Smooth muscle cell (in vitro differentiated cells): ENCODE results near the gene VPS35L. TPM values are rescaled to one million over a fixed set of nuclear protein-coding genes. Genes with fewer than 3 reads are reported as not detected.

Experiments used
- DNase-seq: peaks from one replicate; lab custom pipeline; 2025; ENCODE audit not compliant: unreplicated experiment; lab: John Stamatoyannopoulos, UW
- H2AFZ ChIP-seq: fragments of 200-600 bp; sonication (generic); 2 replicates; pipeline ENCODE4 v1.6.0; 2016; ENCODE audit warnings: antibody characterized with exemption, low read depth, mild to moderate bottlenecking
- H3F3A ChIP-seq: fragments of 200-600 bp; sonication (generic); 2 replicates; pipeline ENCODE4 v1.6.0; 2017; ENCODE audit warnings: antibody characterized with exemption, low read depth
- H3K27ac ChIP-seq: fragments of 200-600 bp; sonication (generic); 2 replicates; pipeline ENCODE4 v1.5.1; 2016; ENCODE audit warnings: low read depth, mild to moderate bottlenecking
- H3K27me3 ChIP-seq: fragments of 200-600 bp; sonication (generic); 2 replicates; pipeline ENCODE4 v1.6.1; 2016; ENCODE audit warnings: low read depth, mild to moderate bottlenecking
- H3K36me3 ChIP-seq: fragments of 200-600 bp; sonication (generic); 2 replicates; pipeline ENCODE4 v1.5.1; 2016; ENCODE audit warnings: low read depth
- H3K4me1 ChIP-seq: fragments of 200-600 bp; sonication (generic); 2 replicates; pipeline ENCODE4 v1.5.1; 2016; ENCODE audit warnings: low read depth
- H3K4me2 ChIP-seq: fragments of 200-600 bp; sonication (generic); 2 replicates; pipeline ENCODE4 v1.6.0; 2016; ENCODE audit warnings: mild to moderate bottlenecking
- H3K4me3 ChIP-seq: fragments of 200-600 bp; sonication (generic); 2 replicates; pipeline ENCODE4 v1.5.1; 2016; ENCODE audit warnings: mild to moderate bottlenecking
- H3K79me2 ChIP-seq: fragments of 200-600 bp; sonication (generic); 2 replicates; pipeline ENCODE4 v1.6.0; 2016; ENCODE audit warnings: low read depth, mild to moderate bottlenecking
- H3K9ac ChIP-seq: fragments of 200-600 bp; sonication (generic); 2 replicates; pipeline ENCODE4 v1.6.0; 2016; ENCODE audit warnings: low read depth
- H3K9me3 ChIP-seq: fragments of 200-600 bp; sonication (generic); replicated peaks from 2 replicates; pipeline ENCODE4 v1.5.1; 2016; ENCODE audit warnings: low read depth
- H4K20me1 ChIP-seq: fragments of 200-600 bp; sonication (generic); 2 replicates; pipeline ENCODE4 v1.6.0; 2016; ENCODE audit warnings: low read depth
- CTCF ChIP-seq: fragments of 200-600 bp; sonication (generic); IDR thresholded peaks from 2 replicates; pipeline ENCODE4 v1.5.1; 2017; ENCODE audit warnings: borderline replicate concordance, mild to moderate bottlenecking, antibody characterized with exemption; ENCODE audit not compliant: insufficient read depth, poor library complexity, severe bottlenecking
- WGBS: methylation state at CpG from one replicate; pipeline ENCODE4 v1.1.7; 2016; ENCODE audit warnings: low lambda C conversion rate; 5-methylcytosine and 5-hydroxymethylcytosine counted together
- polyA plus RNA-seq: library from polyadenylated mRNA; unstranded; fragments of >200 nt; fragmentation: Nextera tagmentation; extraction: Ambion mirVana; gene quantifications from 2 replicates; pipeline ENCODE4 v1.2.1, GENCODE V29; 2016
- total RNA-seq: library from RNA; depleted of rRNA; stranded (reverse); fragments of >200 nt; gene quantifications from 2 replicates; pipeline ENCODE4 v1.2.3, GENCODE V29; 2014

The VPS35L gene
- total and polyA plus RNA-seq, 2 experiments from 2014 or later: 46.7 to 47.4 TPM

DNA sequence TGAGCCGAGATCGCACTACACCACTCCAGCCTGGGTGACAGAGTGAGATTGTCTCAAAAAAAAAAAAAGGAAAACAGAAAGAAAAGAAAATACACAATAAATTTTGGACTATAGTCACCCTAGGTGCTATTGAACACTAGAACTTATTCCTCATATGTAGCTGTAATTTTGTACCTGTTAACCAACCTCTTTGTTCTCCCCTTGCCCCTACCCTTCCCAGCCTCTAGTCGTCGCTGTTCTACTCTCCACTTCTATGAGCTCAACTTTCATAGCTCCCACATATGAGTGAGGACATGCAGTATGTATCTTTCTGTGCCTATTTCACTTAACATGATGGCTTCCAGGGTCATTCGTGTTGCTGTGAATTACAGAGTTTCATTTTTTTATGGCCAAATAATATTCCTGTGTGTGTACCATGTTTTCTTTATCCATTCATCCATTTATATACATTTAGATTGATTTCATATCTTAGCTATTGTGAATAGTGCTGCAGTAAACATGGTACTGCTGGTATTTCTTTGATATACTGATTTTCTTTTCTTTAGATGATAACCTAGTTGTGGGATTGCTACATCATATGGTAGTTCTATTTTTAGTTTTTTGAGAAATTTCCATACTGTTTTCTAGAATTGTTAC lies 28.3 kb downstream of the VPS35L start:
- 46% methylated on average over 5 of the region's 5 CpGs for WGBS
- Histone ChIP-seq H3K4me1 (no peaks in the 10 kb centered on the region), H3K9me3 (no peaks in the 10 kb centered on the region), H3K36me3 (peaks cover 21% of the 10 kb centered on the region), H2AFZ (no peak overlapping the region), H3K79me2 (no peaks in the 10 kb centered on the region), H3K27ac (no peak overlapping the region), H3K4me3 (no peak overlapping the region), H3K27me3 (no peaks in the 10 kb centered on the region), H3K4me2 (no peak overlapping the region), H3F3A (no peaks in the 10 kb centered on the region), H3K9ac (no peak overlapping the region), H4K20me1 (peaks cover 3% of the 10 kb centered on the region)
- no peak for DNase-seq
- TF ChIP-seq CTCF: peak; percentile 81

- Histone ChIP-seq H3K4me2 (no peak overlapping the region), H3F3A (no peaks in the 10 kb centered on the region), H3K79me2 (no peaks in the 10 kb centered on the region), H3K9ac (no peak overlapping the region), H3K27ac (no peak overlapping the region), H3K9me3 (no peaks in the 10 kb centered on the region), H4K20me1 (peaks cover 9% of the 10 kb centered on the region), H3K4me1 (no peaks in the 10 kb centered on the region), H2AFZ (no peak overlapping the region), H3K27me3 (no peaks in the 10 kb centered on the region), H3K4me3 (no peak overlapping the region), H3K36me3 (no peaks in the 10 kb centered on the region)
- no peak for DNase-seq
- TF ChIP-seq CTCF: no peak
- 55% methylated on average over 5 of the region's 5 CpGs for WGBS
These were observed 33.2 kb downstream of the VPS35L start for GRCh38 chr16:19588661-19589060.

DNA sequence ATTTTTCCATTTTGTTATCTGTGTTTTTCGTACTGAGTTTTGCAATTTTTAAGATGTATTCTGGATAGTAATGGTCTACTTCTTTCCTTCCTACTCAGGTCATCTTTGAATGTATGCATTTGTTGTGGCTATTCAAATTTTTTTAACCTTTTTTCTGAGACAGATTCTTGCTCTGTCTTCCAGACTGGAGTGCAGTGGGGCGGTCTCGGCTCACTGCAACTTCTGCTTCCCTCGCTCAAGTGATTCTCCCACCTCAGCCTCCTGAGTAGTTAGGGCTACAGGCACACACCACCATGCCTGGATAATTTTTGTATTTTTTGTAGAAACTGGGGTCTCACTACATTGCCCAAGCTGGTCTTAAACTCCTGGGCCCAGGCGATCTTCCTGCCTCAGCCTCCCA lies 33.6 kb downstream of the VPS35L start:
- H3K4me1 ChIP-seq: no peaks in the 10 kb centered on the region
- DNase-seq: no peak
- H3K79me2 ChIP-seq: no peaks in the 10 kb centered on the region
- no peaks in the 10 kb centered on the region for H3K27me3 ChIP-seq
- WGBS: 92% methylated on average over 5 of the region's 5 CpGs
- H3K9me3 ChIP-seq: no peaks in the 10 kb centered on the region
- H3K4me3 ChIP-seq: no peak overlapping the region
- H2AFZ ChIP-seq: no peak overlapping the region
- no peak overlapping the region for H3K27ac ChIP-seq
- no peaks in the 10 kb centered on the region for H3F3A ChIP-seq
- no peak overlapping the region for H3K9ac ChIP-seq
- no peak for TF ChIP-seq CTCF
- no peak overlapping the region for H3K4me2 ChIP-seq
- no peaks in the 10 kb centered on the region for H3K36me3 ChIP-seq
- H4K20me1 ChIP-seq: peaks cover 9% of the 10 kb centered on the region

DNA sequence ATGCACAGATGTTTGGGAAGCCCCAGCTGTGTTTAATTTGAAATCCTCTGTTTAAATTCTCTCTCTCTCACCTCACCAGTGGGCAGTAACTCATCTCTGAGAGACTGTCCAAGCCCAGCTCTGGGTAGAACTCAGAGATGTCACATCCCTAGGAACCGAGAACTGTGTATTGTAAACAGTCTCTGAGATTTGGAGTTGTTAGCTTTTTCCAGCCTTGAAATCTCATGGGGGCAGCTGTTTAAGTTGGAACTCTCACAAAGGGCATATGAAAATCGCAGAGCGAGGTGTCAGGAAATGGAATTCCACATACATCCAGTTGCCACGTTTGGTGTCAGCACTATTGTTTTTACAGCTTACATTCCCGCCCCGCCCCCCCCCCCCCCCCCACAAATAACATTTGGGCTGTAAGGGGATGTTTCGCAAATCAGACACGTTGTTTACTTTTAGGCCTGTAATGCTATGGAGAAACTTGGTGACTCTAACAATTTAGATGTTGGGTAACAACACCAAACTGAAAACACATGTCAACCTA lies 34.3 kb downstream of the VPS35L start:
- H3K4me3 ChIP-seq: no peak overlapping the region
- no peaks in the 10 kb centered on the region for H3K4me1 ChIP-seq
- H3K9me3 ChIP-seq: no peaks in the 10 kb centered on the region
- no peak overlapping the region for H3K27ac ChIP-seq
- H3K36me3 ChIP-seq: no peaks in the 10 kb centered on the region
- no peaks in the 10 kb centered on the region for H3K27me3 ChIP-seq
- no peak overlapping the region for H2AFZ ChIP-seq
- WGBS: 76% methylated on average over 8 of the region's 8 CpGs
- H3K9ac ChIP-seq: no peak overlapping the region
- TF ChIP-seq CTCF: no peak
- no peak for DNase-seq
- peaks cover 8% of the 10 kb centered on the region for H4K20me1 ChIP-seq
- H3F3A ChIP-seq: no peaks in the 10 kb centered on the region
- H3K4me2 ChIP-seq: no peak overlapping the region
- H3K79me2 ChIP-seq: no peaks in the 10 kb centered on the region
